Measurements from ENCODE around the gene FOXK1.

GRCh38 chr7:4709187-4709586 is 27.1 kb downstream of the FOXK1 start:
- TF ChIP-seq POLR2A (IDR thresholded peaks at IDR 0.05) (no peak), CTCF (IDR thresholded peaks at IDR 0.05) (no peak)

Data from adrenal gland (tissue), 5 donors.